Fibroblast of villous mesenchyme (primary cell): ENCODE measurements around the gene CRLF1. TPM values are rescaled to one million over a fixed set of nuclear protein-coding genes. Genes with fewer than 3 reads are reported as not detected.

ENCODE experiments used
- DNase-seq: peaks from one replicate; pipeline ENCODE4 v3.0.0-alpha.2; 2010; ENCODE audit warnings: low read depth
- H3K4me3 ChIP-seq: 2 replicates; pipeline ENCODE4 v1.5.1; 2011; ENCODE audit warnings: low read depth, mild to moderate bottlenecking, low read length
- CTCF ChIP-seq: IDR thresholded peaks from 2 replicates; pipeline ENCODE4 v1.5.1; 2012; ENCODE audit warnings: low read depth, mild to moderate bottlenecking, low read length; ENCODE audit not compliant: insufficient read depth
- total RNA-seq: library from RNA; depleted of rRNA; stranded (reverse); fragments of >200 nt; gene quantifications from 2 replicates; pipeline ENCODE4 v1.2.3, GENCODE V29; 2012

Gene CRLF1
- total RNA-seq, 1 donor, result not detected

- no peak for TF ChIP-seq CTCF
- H3K4me3 ChIP-seq, result no peak overlapping the region
- no peak for DNase-seq
These were observed 38.2 kb downstream of the CRLF1 start for GRCh38 chr19:18568367-18568766.

- no peak for DNase-seq
- H3K4me3 ChIP-seq, result no peak overlapping the region
- TF ChIP-seq CTCF, result no peak
These were observed 39.6 kb downstream of the CRLF1 start for GRCh38 chr19:18566953-18567352.

GRCh38 chr19:18562086-18562485, 44.5 kb downstream of the CRLF1 start:
- H3K4me3 ChIP-seq, result no peak overlapping the region
- TF ChIP-seq CTCF, result no peak
- DNase-seq, result peak; percentile 77

- TF ChIP-seq CTCF, result no peak
- H3K4me3 ChIP-seq, result no peak overlapping the region
- no peak for DNase-seq
These were observed 46.9 kb downstream of the CRLF1 start for GRCh38 chr19:18559685-18560084.

- TF ChIP-seq CTCF, result no peak
- peak overlapping the region; percentile 90 for H3K4me3 ChIP-seq
- DNase-seq, result peak; percentile 15
These were observed 48.0 kb downstream of the CRLF1 start for GRCh38 chr19:18558604-18559003.

- peak overlapping the region; percentile 90 for H3K4me3 ChIP-seq
- no peak for DNase-seq
- TF ChIP-seq CTCF, result no peak
These were observed 48.4 kb downstream of the CRLF1 start for GRCh38 chr19:18558202-18558555.

- peak; percentile 100 for DNase-seq
- no peak for TF ChIP-seq CTCF
- peak within 1 kb of the TSS; percentile 90 for H3K4me3 ChIP-seq
These were observed 49.0 kb downstream of the CRLF1 start, which contains the start of gene KXD1 for GRCh38 chr19:18557411-18558201. KXD1 (plus strand) TSS chr19:18557870; CDS start chr19:18562057, 4,187 bp downstream.
